ENCODE results near the gene MAN2A1.

MAN2A1 gene

GRCh38 chr5:109908366-109908765 is 218.6 kb downstream of the MAN2A1 start:
- no peak for DNase-seq (ENCODE audit: low spot score)

DNA sequence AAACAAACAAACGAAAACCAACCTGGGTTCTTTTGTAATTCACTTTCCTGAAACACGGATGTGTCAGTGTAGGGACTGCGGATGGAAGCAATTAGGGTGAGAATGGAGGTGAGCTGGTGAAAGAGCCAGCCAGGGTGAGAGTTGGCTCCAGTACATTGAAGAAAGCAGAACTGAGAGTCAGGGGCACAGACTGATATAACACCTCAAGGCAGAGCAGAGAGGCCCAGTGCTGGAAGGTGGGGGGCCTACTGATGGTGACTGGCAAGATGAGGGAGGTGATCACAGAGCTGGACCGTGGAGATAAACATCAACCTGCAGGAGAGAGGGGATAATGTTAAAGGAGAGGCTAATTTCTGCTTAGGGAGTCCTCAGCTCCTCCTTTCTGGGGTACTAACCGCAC is 221.1 kb downstream of the MAN2A1 start:
- DNase-seq (ENCODE audit: low spot score), result no peak

DNA sequence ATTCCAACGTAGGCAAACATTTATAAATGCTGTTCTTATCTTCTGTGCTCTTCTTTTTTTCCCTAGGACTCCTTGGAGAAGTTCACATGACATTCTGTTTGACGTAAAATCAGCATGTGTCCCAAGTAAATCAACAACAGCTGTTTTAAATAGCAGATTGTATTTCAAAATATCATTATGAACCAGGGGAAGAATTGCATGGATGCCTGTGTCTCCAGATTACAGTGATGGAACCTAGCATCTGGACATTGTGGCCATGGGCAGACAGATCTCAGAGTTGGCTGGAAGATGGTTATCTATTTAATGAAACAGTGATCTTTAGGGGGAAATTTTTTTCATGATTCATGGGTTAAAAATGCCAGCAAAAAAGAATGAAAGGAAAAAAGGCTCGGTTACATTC is 222.0 kb downstream of the MAN2A1 start:
- no peak for DNase-seq (ENCODE audit: low spot score)

DNA sequence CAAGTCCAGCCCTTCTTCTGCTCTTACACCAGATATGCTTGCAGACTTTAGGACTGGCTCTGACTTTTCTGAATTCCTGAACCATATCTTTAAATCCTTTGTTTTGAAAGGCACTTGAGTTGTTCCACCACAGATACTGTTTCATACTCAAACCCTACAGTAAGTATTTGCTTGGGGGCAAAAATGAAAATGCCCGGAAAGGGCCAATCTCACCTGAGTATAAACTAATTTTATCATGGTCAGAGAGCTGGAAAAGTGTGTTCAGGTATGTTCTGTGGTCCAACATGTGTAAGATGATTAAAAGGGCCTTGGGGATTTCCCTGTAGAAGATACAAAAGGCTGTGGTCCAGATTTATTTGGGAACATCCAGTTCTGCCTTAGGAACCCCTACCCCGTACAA is 225.2 kb downstream of the MAN2A1 start:
- DNase-seq (ENCODE audit: low spot score), result no peak

DNA sequence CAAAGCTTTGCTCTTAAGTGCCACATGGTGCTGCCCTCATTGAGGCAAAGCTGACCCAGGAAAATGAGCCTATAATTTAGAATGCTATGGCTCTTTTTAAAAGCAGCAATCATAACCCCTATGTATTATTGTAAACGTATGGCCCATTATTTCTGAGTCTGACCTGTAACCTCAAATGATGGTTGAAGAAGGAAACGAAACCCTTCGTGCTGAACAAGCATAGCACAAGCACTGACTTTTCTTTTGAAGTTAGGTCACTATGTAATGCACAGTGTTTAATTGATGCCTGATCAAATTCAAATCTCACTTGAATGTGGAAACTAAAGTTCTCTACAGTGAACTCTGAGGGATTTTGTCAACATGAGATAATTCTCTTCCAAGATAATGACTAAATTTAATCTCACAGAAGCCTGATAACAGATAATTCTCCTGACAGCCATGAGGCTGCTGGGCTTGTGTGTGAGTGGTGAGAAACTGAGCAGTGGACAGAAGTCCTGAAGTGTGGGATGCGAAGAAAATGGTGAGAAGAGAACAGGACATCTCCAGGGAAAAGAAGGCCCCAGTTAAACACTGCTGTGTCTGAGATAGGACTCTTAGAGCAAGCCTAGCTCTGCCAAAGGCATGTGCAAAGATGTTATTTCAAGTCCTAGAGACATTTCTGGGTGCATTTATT is 226.9 kb downstream of the MAN2A1 start:
- DNase-seq (ENCODE audit: low spot score), result no peak

Measured in AG08396 (cell line).